Suprapubic skin (tissue), 4 donors: ENCODE results near the gene AK3.

Experiments used
- EP300 ChIP-seq: sonication (generic); formaldehyde crosslinking; IDR thresholded peaks from one replicate; pipeline ENCODE4 v1.6.1; 2017; ENCODE audit warnings: antibody characterized with exemption
- POLR2A ChIP-seq, 2 donors: fragments of 450-650 bp; IDR thresholded peaks; one replicate each; pipeline ENCODE4 v1.6.1; 2017; ENCODE audit warnings: antibody characterized with exemption in 2 of 2, mild to moderate bottlenecking in 2 of 2, moderate library complexity in 2 of 2
- POLR2AphosphoS5 ChIP-seq, 3 donors: sonication (generic); formaldehyde crosslinking; IDR thresholded peaks; one replicate each; pipeline ENCODE4 v1.6.1; 2017; ENCODE audit warnings: antibody characterized with exemption in 3 of 3
- TF ChIP-seq, protein P1 (sequence below), 2 donors: fragments of 200-600 bp in 1 of 2; fragments of 450-650 bp in 1 of 2; sonication (generic) in 1 of 2; IDR thresholded peaks; one replicate each; pipeline ENCODE4 v1.5.1; 2016 to 2019; ENCODE audit warnings: antibody characterized with exemption in 2 of 2, mild to moderate bottlenecking in 1 of 2, moderate library complexity in 1 of 2

GRCh38 chr9:4701526-4701925 lies 39.5 kb downstream of the AK3 start:
- TF ChIP-seq, protein P1, sequence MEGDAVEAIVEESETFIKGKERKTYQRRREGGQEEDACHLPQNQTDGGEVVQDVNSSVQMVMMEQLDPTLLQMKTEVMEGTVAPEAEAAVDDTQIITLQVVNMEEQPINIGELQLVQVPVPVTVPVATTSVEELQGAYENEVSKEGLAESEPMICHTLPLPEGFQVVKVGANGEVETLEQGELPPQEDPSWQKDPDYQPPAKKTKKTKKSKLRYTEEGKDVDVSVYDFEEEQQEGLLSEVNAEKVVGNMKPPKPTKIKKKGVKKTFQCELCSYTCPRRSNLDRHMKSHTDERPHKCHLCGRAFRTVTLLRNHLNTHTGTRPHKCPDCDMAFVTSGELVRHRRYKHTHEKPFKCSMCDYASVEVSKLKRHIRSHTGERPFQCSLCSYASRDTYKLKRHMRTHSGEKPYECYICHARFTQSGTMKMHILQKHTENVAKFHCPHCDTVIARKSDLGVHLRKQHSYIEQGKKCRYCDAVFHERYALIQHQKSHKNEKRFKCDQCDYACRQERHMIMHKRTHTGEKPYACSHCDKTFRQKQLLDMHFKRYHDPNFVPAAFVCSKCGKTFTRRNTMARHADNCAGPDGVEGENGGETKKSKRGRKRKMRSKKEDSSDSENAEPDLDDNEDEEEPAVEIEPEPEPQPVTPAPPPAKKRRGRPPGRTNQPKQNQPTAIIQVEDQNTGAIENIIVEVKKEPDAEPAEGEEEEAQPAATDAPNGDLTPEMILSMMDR (IDR thresholded peaks at IDR 0.05): no peak
- TF ChIP-seq POLR2A (IDR thresholded peaks at IDR 0.05): no peak
- TF ChIP-seq EP300: no peak
- TF ChIP-seq POLR2AphosphoS5 (IDR thresholded peaks at IDR 0.05): no peak
